H9 (cell line): ENCODE data around the gene MCM7. TPM values are rescaled to one million over a fixed set of nuclear protein-coding genes. Genes with fewer than 3 reads are reported as not detected.

Source experiments
- DNase-seq: peaks from one replicate; pipeline ENCODE4 v3.0.0-alpha.2; 2017
- H2AFZ ChIP-seq: one replicate; pipeline ENCODE4 v1.6.1; 2013; ENCODE audit warnings: mild to moderate bottlenecking, low read length, control low read depth, moderate library complexity
- H2AK5ac ChIP-seq: 2 replicates; pipeline ENCODE4 v1.6.1; 2013; ENCODE audit warnings: low read length, control low read depth, mixed read lengths; ENCODE audit not compliant: insufficient read length
- H2BK120ac ChIP-seq: one replicate; pipeline ENCODE4 v1.6.1; 2013; ENCODE audit warnings: low read depth, mild to moderate bottlenecking, low read length, control low read depth, inconsistent platforms; ENCODE audit not compliant: poor library complexity, severe bottlenecking
- H2BK12ac ChIP-seq: 2 replicates; pipeline ENCODE4 v1.6.1; 2013; ENCODE audit warnings: low read length, control low read depth, mixed read lengths, low read depth; ENCODE audit not compliant: insufficient read length
- H2BK15ac ChIP-seq: 2 replicates; pipeline ENCODE4 v1.6.1; 2013; ENCODE audit warnings: low read depth, low read length, control low read depth
- H2BK20ac ChIP-seq: one replicate; pipeline ENCODE4 v1.6.1; 2013; ENCODE audit warnings: low read depth, mild to moderate bottlenecking, low read length, control low read depth, inconsistent platforms; ENCODE audit not compliant: poor library complexity, severe bottlenecking
- H2BK5ac ChIP-seq: 2 replicates; pipeline ENCODE4 v1.6.1; 2013; ENCODE audit warnings: low read length, control low read depth, mixed read lengths; ENCODE audit not compliant: insufficient read length
- H3K14ac ChIP-seq: 2 replicates; pipeline ENCODE4 v1.6.1; 2013; ENCODE audit warnings: low read length, control low read depth; ENCODE audit not compliant: insufficient read depth
- H3K18ac ChIP-seq: 2 replicates; pipeline ENCODE4 v1.6.1; 2013; ENCODE audit warnings: low read depth, mild to moderate bottlenecking, mixed read lengths, low read length, control low read depth; ENCODE audit not compliant: insufficient read length
- H3K23ac ChIP-seq: 2 replicates; pipeline ENCODE4 v1.6.1; 2013; ENCODE audit warnings: low read length, control low read depth, mixed read lengths, low read depth; ENCODE audit not compliant: insufficient read length
- H3K23me2 ChIP-seq: 2 replicates; pipeline ENCODE4 v1.6.1; 2013; ENCODE audit warnings: low read depth, mild to moderate bottlenecking, mixed read lengths, low read length, control low read depth; ENCODE audit not compliant: insufficient read length, poor library complexity, severe bottlenecking
- H3K27ac ChIP-seq: 2 replicates; pipeline ENCODE4 v1.5.1; 2013; ENCODE audit warnings: low read length, control low read depth, mixed read lengths, low read depth; ENCODE audit not compliant: insufficient read length
- H3K27me3 ChIP-seq: 2 replicates; pipeline ENCODE4 v1.6.1; 2013; ENCODE audit warnings: low read length, control low read depth, inconsistent platforms; ENCODE audit not compliant: insufficient read depth
- H3K4ac ChIP-seq: 2 replicates; pipeline ENCODE4 v1.6.1; 2013; ENCODE audit warnings: low read depth, mild to moderate bottlenecking, control low read depth, inconsistent platforms, low read length, moderate library complexity
- H3K4me1 ChIP-seq: 2 replicates; pipeline ENCODE4 v1.6.1; 2013; ENCODE audit warnings: low read length, control low read depth, inconsistent platforms; ENCODE audit not compliant: insufficient read depth
- H3K4me2 ChIP-seq: 2 replicates; pipeline ENCODE4 v1.6.1; 2013; ENCODE audit warnings: low read length, control low read depth, mixed read lengths; ENCODE audit not compliant: insufficient read length, insufficient read depth
- H3K56ac ChIP-seq: 2 replicates; pipeline ENCODE4 v1.6.1; 2013; ENCODE audit warnings: low read depth, mild to moderate bottlenecking, mixed read lengths, low read length, control low read depth; ENCODE audit not compliant: insufficient read length
- H3K79me1 ChIP-seq: 2 replicates; pipeline ENCODE4 v1.6.1; 2013; ENCODE audit warnings: low read depth, mild to moderate bottlenecking, moderate library complexity, low read length, control low read depth, inconsistent platforms; ENCODE audit not compliant: insufficient read depth, poor library complexity, severe bottlenecking
- H3K79me2 ChIP-seq: 2 replicates; pipeline ENCODE4 v1.6.1; 2013; ENCODE audit warnings: low read length, control low read depth, inconsistent platforms; ENCODE audit not compliant: insufficient read depth
- H3K9ac ChIP-seq: 2 replicates; pipeline ENCODE4 v1.6.1; 2013; ENCODE audit warnings: low read length, control low read depth, mixed read lengths; ENCODE audit not compliant: insufficient read length; ENCODE audit errors: extremely low read depth
- H3K9me3 ChIP-seq: one replicate; pipeline ENCODE4 v1.6.1; 2013; ENCODE audit warnings: low read depth, low read length, inconsistent platforms; ENCODE audit not compliant: control insufficient read depth
- H3T11ph ChIP-seq: one replicate; pipeline ENCODE4 v1.6.1; 2013; ENCODE audit warnings: mild to moderate bottlenecking, low read length, control low read depth, inconsistent platforms
- H4K20me1 ChIP-seq: one replicate; pipeline ENCODE4 v1.6.1; 2013; ENCODE audit not compliant: control insufficient read depth, insufficient read length, insufficient read depth
- H4K5ac ChIP-seq: 2 replicates; pipeline ENCODE4 v1.6.1; 2013; ENCODE audit warnings: low read depth, mild to moderate bottlenecking, mixed read lengths, low read length, control low read depth; ENCODE audit not compliant: insufficient read length
- H4K8ac ChIP-seq: replicated peaks from 2 replicates; pipeline ENCODE4 v1.6.1; 2013; ENCODE audit warnings: low read length, control low read depth, mixed read lengths, low read depth; ENCODE audit not compliant: insufficient read length
- H4K91ac ChIP-seq: 2 replicates; pipeline ENCODE4 v1.6.1; 2013; ENCODE audit warnings: low read depth, mild to moderate bottlenecking, moderate library complexity, mixed read lengths, low read length, control low read depth; ENCODE audit not compliant: insufficient read length
- H3K27ac Mint-ChIP-seq, 3 experiments: 2 replicates in 2 of 3; 3 replicates in 1 of 3; pipeline ENCODE4 v1.8.0; 2020 to 2021; ENCODE audit warnings: mixed read lengths in 3 of 3, mild to moderate bottlenecking in 1 of 3, moderate library complexity in 1 of 3
- H3K27me3 Mint-ChIP-seq: 2 replicates; pipeline ENCODE4 v1.8.0; 2021; ENCODE audit warnings: low read depth, mild to moderate bottlenecking, moderate library complexity, mixed read lengths
- H3K36me3 Mint-ChIP-seq, 3 experiments: 2 replicates in 2 of 3; 3 replicates in 1 of 3; pipeline ENCODE4 v1.8.0; 2020 to 2021; ENCODE audit warnings: low read depth in 3 of 3, mixed read lengths in 3 of 3; ENCODE audit not compliant: insufficient read depth in 1 of 3
- H3K4me1 Mint-ChIP-seq, 2 experiments: 2 replicates each; pipeline ENCODE4 v1.8.0; 2020; ENCODE audit warnings: mixed read lengths in 2 of 2
- H3K4me3 Mint-ChIP-seq, 2 experiments: 2 replicates in 1 of 2; 3 replicates in 1 of 2; pipeline ENCODE4 v1.8.0; 2020 to 2021; ENCODE audit warnings: mild to moderate bottlenecking in 2 of 2, mixed read lengths in 2 of 2, moderate library complexity in 1 of 2
- H3K9me3 Mint-ChIP-seq, 2 experiments: 2 replicates in 1 of 2; 3 replicates in 1 of 2; pipeline ENCODE4 v1.8.0; 2020; ENCODE audit warnings: mild to moderate bottlenecking in 2 of 2, mixed read lengths in 2 of 2, moderate library complexity in 1 of 2
- WGBS: extraction: QIAGEN DNeasy Blood & Tissue Kit; methylation state at CpG from one replicate; pipeline ENCODE4 v1.1.7; 2013; ENCODE audit warnings: missing lambda C conversion rate, low lambda C conversion rate, mixed read lengths; ENCODE audit not compliant: insufficient read length; ENCODE audit errors: extremely low coverage; 5-methylcytosine and 5-hydroxymethylcytosine counted together
- total RNA-seq: library from RNA; stranded (reverse); gene quantifications from 2 replicates; pipeline ENCODE4 v1.2.1, GENCODE V29; 2021
- TF ChIP-seq, protein P1 (sequence below): fragments of 200-600 bp; sonication (generic); conservative IDR thresholded peaks from 3 replicates; pipeline ENCODE4 v1.8.0; 2021; ENCODE audit warnings: antibody characterized with exemption, mild to moderate bottlenecking

Gene MCM7
- total RNA-seq, 1 experiment from 2014 or later, result 390 TPM

DNA sequence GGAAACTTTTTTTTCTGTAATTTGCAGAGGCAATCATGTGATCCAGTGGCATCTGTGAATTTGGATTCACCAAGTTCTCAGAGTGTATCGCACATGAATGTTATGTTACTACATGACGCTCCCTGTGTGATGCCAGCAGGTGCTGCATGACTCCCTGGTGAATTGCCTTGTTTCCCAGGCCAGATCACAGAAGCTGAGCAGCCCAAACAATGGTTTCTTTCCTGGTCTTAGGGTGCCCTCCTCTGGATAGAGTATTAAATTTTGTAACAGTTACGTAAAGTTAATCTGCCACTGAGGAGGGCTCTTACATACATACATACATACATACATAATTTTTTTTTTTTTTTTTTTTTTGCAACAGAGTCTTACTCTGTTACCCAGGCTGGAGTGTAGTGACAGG lies 48.0 kb downstream of the MCM7 start:
- Histone ChIP-seq H3K79me2 (no peaks in the 10 kb centered on the region; the same call in 1 of the 2 replicates), H2BK120ac (no peak overlapping the region)

More for the DNA sequence above, 48.0 kb downstream of the MCM7 start:
- Histone ChIP-seq H2BK12ac (no peak overlapping the region), H3K14ac (no peak overlapping the region), H2BK5ac (no peak overlapping the region), H4K91ac (no peak overlapping the region), H3K79me1 (peaks cover 6% of the 10 kb centered on the region), H2AFZ (no peak overlapping the region), H3K18ac (no peak overlapping the region), H3K27ac (no peak overlapping the region), H4K5ac (no peak overlapping the region), H2BK15ac (no peak overlapping the region), H3K23me2 (peaks cover 2% of the 10 kb centered on the region), H3K27me3 (no peaks in the 10 kb centered on the region), H3T11ph (no peak overlapping the region), H4K20me1 (no peaks in the 10 kb centered on the region), H2AK5ac (no peak overlapping the region), H3K9me3 (no peaks in the 10 kb centered on the region), H3K4ac (no peak overlapping the region), H3K23ac (no peak overlapping the region), H3K4me1 (no peaks in the 10 kb centered on the region), H3K9ac (no peak overlapping the region), H3K56ac (no peak overlapping the region), H3K4me2 (no peak overlapping the region), H2BK20ac (no peak overlapping the region), H4K8ac (no peak overlapping the region)
- Mint-ChIP-seq H3K27me3 (no peaks in the 10 kb centered on the region), H3K4me3 (no peak overlapping the region), H3K9me3 (peaks cover 0 to 2% of the 10 kb centered on the region in 2 experiments; a peak in 1 of 5 replicates), H3K27ac (no peak overlapping the region), H3K36me3 (peaks cover 24 to 38% (median 36%) of the 10 kb centered on the region in 3 experiments), H3K4me1 (peaks cover 10 to 12% of the 10 kb centered on the region in 2 experiments)
- TF ChIP-seq, protein P1, sequence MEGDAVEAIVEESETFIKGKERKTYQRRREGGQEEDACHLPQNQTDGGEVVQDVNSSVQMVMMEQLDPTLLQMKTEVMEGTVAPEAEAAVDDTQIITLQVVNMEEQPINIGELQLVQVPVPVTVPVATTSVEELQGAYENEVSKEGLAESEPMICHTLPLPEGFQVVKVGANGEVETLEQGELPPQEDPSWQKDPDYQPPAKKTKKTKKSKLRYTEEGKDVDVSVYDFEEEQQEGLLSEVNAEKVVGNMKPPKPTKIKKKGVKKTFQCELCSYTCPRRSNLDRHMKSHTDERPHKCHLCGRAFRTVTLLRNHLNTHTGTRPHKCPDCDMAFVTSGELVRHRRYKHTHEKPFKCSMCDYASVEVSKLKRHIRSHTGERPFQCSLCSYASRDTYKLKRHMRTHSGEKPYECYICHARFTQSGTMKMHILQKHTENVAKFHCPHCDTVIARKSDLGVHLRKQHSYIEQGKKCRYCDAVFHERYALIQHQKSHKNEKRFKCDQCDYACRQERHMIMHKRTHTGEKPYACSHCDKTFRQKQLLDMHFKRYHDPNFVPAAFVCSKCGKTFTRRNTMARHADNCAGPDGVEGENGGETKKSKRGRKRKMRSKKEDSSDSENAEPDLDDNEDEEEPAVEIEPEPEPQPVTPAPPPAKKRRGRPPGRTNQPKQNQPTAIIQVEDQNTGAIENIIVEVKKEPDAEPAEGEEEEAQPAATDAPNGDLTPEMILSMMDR, result peak; percentile 45; the same call in 2 of the 3 replicates
- WGBS, result no CpG with 5 or more reads among the region's 3 CpGs
- no peak for DNase-seq
